IMR-90 (cell line): Measurements from ENCODE around the gene ZSCAN5A.

Experiments
- CTCF ChIP-seq: conservative IDR thresholded peaks from 2 replicates; pipeline ENCODE4 v1.5.1; 2012; ENCODE audit warnings: mild to moderate bottlenecking, low read depth, low read length, improper control_type of control experiment
- ELK1 ChIP-seq: fragments of 150-350 bp; IDR thresholded peaks from 2 replicates; pipeline ENCODE4 v1.6.1; 2016; ENCODE audit warnings: low read depth, mild to moderate bottlenecking, low read length, moderate library complexity, borderline replicate concordance
- FOS ChIP-seq: fragments of 150-350 bp; IDR thresholded peaks from 2 replicates; pipeline ENCODE4 v1.6.1; 2016; ENCODE audit warnings: low read depth, low read length
- MAFK ChIP-seq: IDR thresholded peaks from 2 replicates; pipeline ENCODE4 v1.6.1; 2012; ENCODE audit warnings: low read depth, low read length, improper control_type of control experiment
- MAZ ChIP-seq: IDR thresholded peaks from 2 replicates; pipeline ENCODE4 v1.6.1; 2012; ENCODE audit warnings: low read depth, mild to moderate bottlenecking, low read length, improper control_type of control experiment, moderate library complexity, borderline replicate concordance
- MXI1 ChIP-seq: IDR thresholded peaks from 2 replicates; pipeline ENCODE4 v1.6.1; 2012; ENCODE audit warnings: low read depth, mild to moderate bottlenecking, low read length, moderate library complexity, borderline replicate concordance
- POLR2A ChIP-seq: IDR thresholded peaks from 2 replicates; pipeline ENCODE4 v1.6.1; 2012; ENCODE audit warnings: mild to moderate bottlenecking, low read depth, low read length
- RAD21 ChIP-seq: IDR thresholded peaks from 2 replicates; pipeline ENCODE4 v1.6.1; 2012; ENCODE audit warnings: low read length, improper control_type of control experiment
- RFX5 ChIP-seq: IDR thresholded peaks from 2 replicates; pipeline ENCODE4 v1.8.0; 2012; ENCODE audit warnings: low read depth, mild to moderate bottlenecking, low read length, moderate library complexity
- SMC3 ChIP-seq: fragments of 150-350 bp; IDR thresholded peaks from 2 replicates; pipeline ENCODE4 v1.6.1; 2016; ENCODE audit warnings: low read depth, mild to moderate bottlenecking, antibody characterized with exemption, low read length, moderate library complexity
- USF2 ChIP-seq: fragments of 150-350 bp; IDR thresholded peaks from 2 replicates; pipeline ENCODE4 v1.6.1; 2017; ENCODE audit warnings: mild to moderate bottlenecking, antibody characterized with exemption, low read length, low read depth

- TF ChIP-seq POLR2A = no peak
- TF ChIP-seq CTCF = no peak
- TF ChIP-seq FOS = no peak
- no peak for TF ChIP-seq RFX5
- TF ChIP-seq MAFK = no peak
- TF ChIP-seq MAZ = no peak
- TF ChIP-seq MXI1 = no peak
- TF ChIP-seq USF2 = no peak
- TF ChIP-seq SMC3 = no peak
- no peak for TF ChIP-seq ELK1
- TF ChIP-seq RAD21 = no peak
Observed at GRCh38 chr19:56314018-56314380, 640 bp downstream of the ZSCAN5A start.
